ENCODE data around the gene LYPLAL1. TPM values are rescaled to one million over a fixed set of nuclear protein-coding genes. Genes with fewer than 3 reads are reported as not detected.

Gene LYPLAL1
- total RNA-seq, 1 experiment from 2014 or later, result 21.1 TPM

GRCh38 chr1:219236933-219237610 is 63.4 kb downstream of the LYPLAL1 start:
- no CpG with 5 or more reads among the region's 5 CpGs for WGBS (ENCODE audit: extremely low coverage, insufficient read length, low lambda C conversion rate)
- Histone ChIP-seq H3K18ac (ENCODE audit: insufficient read length, low read depth, low read length) (no peak overlapping the region), H2AFZ (ENCODE audit: low read length) (no peak overlapping the region), H3K14ac (ENCODE audit: insufficient read depth, low read length) (no peak overlapping the region), H4K91ac (ENCODE audit: insufficient read length, low read depth, low read length) (no peak overlapping the region), H2BK5ac (ENCODE audit: insufficient read length, low read length) (no peak overlapping the region), H4K5ac (ENCODE audit: insufficient read length, low read depth, low read length) (no peak overlapping the region), H4K8ac (replicated peaks; ENCODE audit: insufficient read length, low read depth, low read length) (no peak overlapping the region), H2BK12ac (ENCODE audit: insufficient read length, low read depth, low read length) (no peak overlapping the region), H3K9me3 (ENCODE audit: control insufficient read depth, low read depth, low read length) (no peaks in the 10 kb centered on the region), H3K23ac (ENCODE audit: insufficient read length, low read depth, low read length) (no peak overlapping the region), H3K27me3 (ENCODE audit: insufficient read depth, low read length) (no peaks in the 10 kb centered on the region), H4K20me1 (ENCODE audit: control insufficient read depth, insufficient read depth, insufficient read length) (no peaks in the 10 kb centered on the region), H3K56ac (ENCODE audit: insufficient read length, low read depth, low read length) (no peak overlapping the region), H3K4ac (ENCODE audit: low read depth, low read length) (no peak overlapping the region), H2BK120ac (ENCODE audit: low read depth, low read length, poor library complexity, severe bottlenecking) (no peak overlapping the region), H3K23me2 (ENCODE audit: insufficient read length, low read depth, low read length, poor library complexity, severe bottlenecking) (no peaks in the 10 kb centered on the region), H2AK5ac (ENCODE audit: insufficient read length, low read length) (no peak overlapping the region), H3T11ph (ENCODE audit: low read length) (no peak overlapping the region), H2BK20ac (ENCODE audit: low read depth, low read length, poor library complexity, severe bottlenecking) (no peak overlapping the region), H2BK15ac (ENCODE audit: low read depth, low read length) (no peak overlapping the region), H3K79me1 (ENCODE audit: insufficient read depth, low read depth, low read length, poor library complexity, severe bottlenecking) (no peaks in the 10 kb centered on the region), H3K79me2 (ENCODE audit: insufficient read depth, low read length) (no peaks in the 10 kb centered on the region), H3K27ac (ENCODE audit: insufficient read length, low read depth, low read length) (no peak overlapping the region), H3K4me2 (ENCODE audit: insufficient read depth, insufficient read length, low read length) (no peak overlapping the region), H3K9ac (ENCODE audit: extremely low read depth, insufficient read length, low read length) (no peak overlapping the region), H3K4me1 (ENCODE audit: insufficient read depth, low read length) (no peaks in the 10 kb centered on the region)
- Mint-ChIP-seq H3K36me3 (ENCODE audit: insufficient read depth in 1 of 3, low read depth in 3 of 3) (no peaks in the 10 kb centered on the region), H3K27ac (no peak overlapping the region), H3K27me3 (ENCODE audit: low read depth) (no peaks in the 10 kb centered on the region), H3K4me3 (no peak overlapping the region), H3K9me3 (no peaks in the 10 kb centered on the region), H3K4me1 (no peaks in the 10 kb centered on the region)
- TF ChIP-seq, protein P1, sequence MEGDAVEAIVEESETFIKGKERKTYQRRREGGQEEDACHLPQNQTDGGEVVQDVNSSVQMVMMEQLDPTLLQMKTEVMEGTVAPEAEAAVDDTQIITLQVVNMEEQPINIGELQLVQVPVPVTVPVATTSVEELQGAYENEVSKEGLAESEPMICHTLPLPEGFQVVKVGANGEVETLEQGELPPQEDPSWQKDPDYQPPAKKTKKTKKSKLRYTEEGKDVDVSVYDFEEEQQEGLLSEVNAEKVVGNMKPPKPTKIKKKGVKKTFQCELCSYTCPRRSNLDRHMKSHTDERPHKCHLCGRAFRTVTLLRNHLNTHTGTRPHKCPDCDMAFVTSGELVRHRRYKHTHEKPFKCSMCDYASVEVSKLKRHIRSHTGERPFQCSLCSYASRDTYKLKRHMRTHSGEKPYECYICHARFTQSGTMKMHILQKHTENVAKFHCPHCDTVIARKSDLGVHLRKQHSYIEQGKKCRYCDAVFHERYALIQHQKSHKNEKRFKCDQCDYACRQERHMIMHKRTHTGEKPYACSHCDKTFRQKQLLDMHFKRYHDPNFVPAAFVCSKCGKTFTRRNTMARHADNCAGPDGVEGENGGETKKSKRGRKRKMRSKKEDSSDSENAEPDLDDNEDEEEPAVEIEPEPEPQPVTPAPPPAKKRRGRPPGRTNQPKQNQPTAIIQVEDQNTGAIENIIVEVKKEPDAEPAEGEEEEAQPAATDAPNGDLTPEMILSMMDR (conservative IDR thresholded peaks at IDR 0.05), result no peak
- DNase-seq, result no peak
